LNCAP (cell line): ENCODE data around the gene ATP5F1B.

ENCODE experiments used
- TF ChIP-seq, protein P1 (sequence below): fragments of 450-650 bp; IDR thresholded peaks from 2 replicates; pipeline ENCODE4 v1.5.1; 2017; ENCODE audit warnings: mild to moderate bottlenecking

The ATP5F1B gene

DNA sequence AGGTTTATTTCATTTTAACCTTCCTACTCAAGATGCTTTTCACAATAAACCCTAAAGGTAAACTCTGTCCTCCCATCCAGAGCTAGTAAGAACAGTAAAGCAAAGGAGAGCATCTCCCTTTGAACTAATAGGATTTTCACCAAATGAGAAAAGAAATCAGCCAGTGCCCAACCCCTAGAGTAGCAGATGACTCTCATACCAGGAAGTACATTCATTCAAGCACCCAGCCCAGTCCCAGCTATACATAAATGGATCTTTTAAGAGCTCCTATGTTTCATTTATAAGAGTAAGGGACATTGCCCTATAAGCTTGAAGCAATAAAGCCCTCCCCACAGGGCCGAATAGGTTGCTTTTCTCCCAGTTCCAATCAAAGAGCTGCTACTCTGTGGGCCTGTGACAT lies 23.2 kb downstream of the ATP5F1B start:
- TF ChIP-seq, protein P1, sequence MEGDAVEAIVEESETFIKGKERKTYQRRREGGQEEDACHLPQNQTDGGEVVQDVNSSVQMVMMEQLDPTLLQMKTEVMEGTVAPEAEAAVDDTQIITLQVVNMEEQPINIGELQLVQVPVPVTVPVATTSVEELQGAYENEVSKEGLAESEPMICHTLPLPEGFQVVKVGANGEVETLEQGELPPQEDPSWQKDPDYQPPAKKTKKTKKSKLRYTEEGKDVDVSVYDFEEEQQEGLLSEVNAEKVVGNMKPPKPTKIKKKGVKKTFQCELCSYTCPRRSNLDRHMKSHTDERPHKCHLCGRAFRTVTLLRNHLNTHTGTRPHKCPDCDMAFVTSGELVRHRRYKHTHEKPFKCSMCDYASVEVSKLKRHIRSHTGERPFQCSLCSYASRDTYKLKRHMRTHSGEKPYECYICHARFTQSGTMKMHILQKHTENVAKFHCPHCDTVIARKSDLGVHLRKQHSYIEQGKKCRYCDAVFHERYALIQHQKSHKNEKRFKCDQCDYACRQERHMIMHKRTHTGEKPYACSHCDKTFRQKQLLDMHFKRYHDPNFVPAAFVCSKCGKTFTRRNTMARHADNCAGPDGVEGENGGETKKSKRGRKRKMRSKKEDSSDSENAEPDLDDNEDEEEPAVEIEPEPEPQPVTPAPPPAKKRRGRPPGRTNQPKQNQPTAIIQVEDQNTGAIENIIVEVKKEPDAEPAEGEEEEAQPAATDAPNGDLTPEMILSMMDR: no peak

DNA sequence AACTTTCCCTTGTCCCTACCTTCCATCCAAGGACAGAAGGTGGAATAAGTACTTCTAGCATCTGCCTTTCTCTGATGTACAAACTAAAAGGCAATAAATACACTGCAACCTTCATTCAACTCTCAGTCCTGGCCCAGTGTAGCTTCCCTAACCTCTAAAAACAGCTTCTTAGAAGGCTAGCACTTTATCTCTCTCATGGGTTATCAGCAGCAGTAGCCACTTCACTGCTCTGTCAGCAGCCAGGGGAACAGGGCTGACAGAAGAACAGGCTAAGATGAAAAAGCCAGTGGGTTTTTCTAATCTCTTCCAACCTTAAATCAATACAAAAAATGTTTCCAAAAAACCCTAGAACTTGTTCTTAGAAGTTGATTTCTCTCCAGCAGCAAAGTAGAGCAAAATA lies 28.9 kb downstream of the ATP5F1B start:
- TF ChIP-seq, protein P1: no peak

DNA sequence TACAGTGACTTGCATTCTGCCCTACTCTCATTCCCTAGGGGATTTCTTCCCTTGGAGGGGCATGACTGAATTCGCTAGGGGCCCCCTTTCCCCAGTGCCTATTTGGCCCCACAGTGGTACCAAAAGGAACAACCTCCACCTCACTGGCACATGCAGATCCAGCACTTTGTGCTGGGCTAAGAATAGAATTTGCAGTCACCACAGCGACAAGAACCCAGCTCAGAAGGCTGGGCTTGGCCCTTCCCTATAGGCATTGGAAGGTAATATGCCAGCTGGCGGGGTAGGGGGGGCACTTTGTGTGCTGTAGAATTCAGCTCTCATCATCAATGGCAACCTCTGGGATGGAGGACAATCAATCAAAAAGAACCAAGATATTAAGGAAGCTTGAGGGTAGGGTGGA lies 29.5 kb downstream of the ATP5F1B start:
- TF ChIP-seq, protein P1: no peak

GRCh38 chr12:56614627-56615026 lies 31.2 kb downstream of the ATP5F1B start:
- TF ChIP-seq, protein P1: no peak

GRCh38 chr12:56604355-56604754 lies 41.4 kb downstream of the ATP5F1B start:
- TF ChIP-seq, protein P1: no peak

DNA sequence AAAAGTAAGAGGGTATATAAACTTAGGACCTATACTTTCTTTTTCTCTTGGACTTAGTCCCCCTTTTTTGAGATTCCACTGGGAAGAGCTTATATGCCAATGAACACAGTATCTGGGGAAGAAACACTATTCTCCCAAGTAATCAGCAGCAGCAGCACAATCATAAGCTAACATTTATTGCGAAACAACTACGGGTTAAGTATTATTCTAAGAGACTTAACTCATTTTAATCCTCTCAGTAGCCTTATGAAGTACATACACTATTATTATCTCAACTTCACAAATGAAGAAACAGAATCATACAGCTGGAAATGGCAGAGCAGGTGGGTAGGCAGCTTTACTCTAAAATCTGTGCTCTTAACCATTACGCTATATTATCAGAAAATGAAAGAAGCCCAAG lies 43.5 kb downstream of the ATP5F1B start:
- TF ChIP-seq, protein P1: no peak

- TF ChIP-seq, protein P1: no peak
These were observed 44.3 kb downstream of the ATP5F1B start for GRCh38 chr12:56601503-56601902.

DNA sequence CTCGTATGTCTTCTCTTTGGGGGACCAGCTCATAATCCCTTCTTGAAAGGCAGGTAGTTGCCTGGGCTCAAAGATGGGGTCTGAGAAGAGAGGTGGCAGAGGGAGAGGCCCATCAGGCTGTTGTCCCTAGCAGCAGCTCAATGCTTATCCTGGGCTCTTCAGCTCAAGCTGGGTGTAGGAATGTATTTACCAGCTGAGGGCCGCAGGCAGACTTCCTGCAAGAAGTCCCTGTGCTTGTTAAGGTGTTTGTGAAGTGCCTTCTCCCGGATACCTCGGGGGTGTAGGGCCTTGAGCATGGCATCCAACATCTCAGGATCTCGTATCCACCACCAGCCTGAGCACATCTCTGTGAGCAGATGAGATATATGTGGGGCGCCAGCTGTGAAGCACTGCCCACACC lies 45.0 kb downstream of the ATP5F1B start:
- TF ChIP-seq, protein P1: no peak
